ENCODE measurements around the gene TMED3.

TMED3 gene

GRCh38 chr15:79308874-79309273 lies 2.0 kb upstream of the TMED3 start:
- TF ChIP-seq MAX (IDR thresholded peaks at IDR 0.05) (no peak), EP300 (IDR thresholded peaks at IDR 0.05; ENCODE audit: borderline replicate concordance) (no peak), REST (IDR thresholded peaks at IDR 0.05; ENCODE audit: low read depth) (no peak), TCF12 (IDR thresholded peaks at IDR 0.05; ENCODE audit: low read depth) (no peak), TEAD4 (IDR thresholded peaks at IDR 0.05) (no peak), NFIC (IDR thresholded peaks at IDR 0.05) (no peak), CREB1 (IDR thresholded peaks at IDR 0.05; ENCODE audit: low read depth) (no peak), ZBTB7A (IDR thresholded peaks at IDR 0.05; ENCODE audit: low read depth) (no peak), USF1 (IDR thresholded peaks at IDR 0.05) (no peak), CEBPB (IDR thresholded peaks at IDR 0.05) (no peak), YY1 (IDR thresholded peaks at IDR 0.05; ENCODE audit: low read depth) (no peak), RAD21 (IDR thresholded peaks at IDR 0.05; ENCODE audit: low read depth) (no peak), TAF1 (IDR thresholded peaks at IDR 0.05; ENCODE audit: low read depth) (no peak)

- TF ChIP-seq EGR1 (IDR thresholded peaks at IDR 0.05) (no peak), USF1 (IDR thresholded peaks at IDR 0.05) (peak; percentile 49; the same call in 1 of the 2 replicates), ZBTB7A (IDR thresholded peaks at IDR 0.05; ENCODE audit: low read depth) (0 out of 2 replicates have a peak, but pooled peaks have one; percentile 34), TCF12 (IDR thresholded peaks at IDR 0.05; ENCODE audit: low read depth) (no peak), MAX (IDR thresholded peaks at IDR 0.05) (peak; percentile 94), CREB1 (IDR thresholded peaks at IDR 0.05; ENCODE audit: low read depth) (no peak)
Measured at GRCh38 chr15:79310612-79310984, 314 bp upstream of the TMED3 start.

- no peak for TF ChIP-seq RAD21 (IDR thresholded peaks at IDR 0.05; ENCODE audit: low read depth)
- TF ChIP-seq TCF12 (IDR thresholded peaks at IDR 0.05; ENCODE audit: low read depth): no peak
- no peak for TF ChIP-seq NFIC (IDR thresholded peaks at IDR 0.05)
- TF ChIP-seq MAX (IDR thresholded peaks at IDR 0.05): no peak
- TF ChIP-seq ZBTB7A (IDR thresholded peaks at IDR 0.05; ENCODE audit: low read depth): no peak
- no peak for TF ChIP-seq EP300 (IDR thresholded peaks at IDR 0.05; ENCODE audit: borderline replicate concordance)
- TF ChIP-seq REST (IDR thresholded peaks at IDR 0.05; ENCODE audit: low read depth): no peak
- no peak for TF ChIP-seq EGR1 (IDR thresholded peaks at IDR 0.05)
- TF ChIP-seq CREB1 (IDR thresholded peaks at IDR 0.05; ENCODE audit: low read depth): no peak
- TF ChIP-seq TAF1 (IDR thresholded peaks at IDR 0.05; ENCODE audit: low read depth): no peak
- TF ChIP-seq CEBPB (IDR thresholded peaks at IDR 0.05): no peak
- no peak for TF ChIP-seq TEAD4 (IDR thresholded peaks at IDR 0.05)
Measured at GRCh38 chr15:79311901-79312553, 1.1 kb downstream of the TMED3 start.

- TF ChIP-seq MAX (IDR thresholded peaks at IDR 0.05) (no peak), TEAD4 (IDR thresholded peaks at IDR 0.05) (no peak), TCF12 (IDR thresholded peaks at IDR 0.05; ENCODE audit: low read depth) (no peak), CEBPB (IDR thresholded peaks at IDR 0.05) (no peak), RAD21 (IDR thresholded peaks at IDR 0.05; ENCODE audit: low read depth) (no peak), REST (IDR thresholded peaks at IDR 0.05; ENCODE audit: low read depth) (no peak), EGR1 (IDR thresholded peaks at IDR 0.05) (no peak)
Measured at GRCh38 chr15:79314186-79314585, 3.3 kb downstream of the TMED3 start.
